H9 (cell line): ENCODE data around the gene TMEM235. TPM values are rescaled to one million over a fixed set of nuclear protein-coding genes. Genes with fewer than 3 reads are reported as not detected.

Experiments used
- DNase-seq: peaks from one replicate; pipeline ENCODE4 v3.0.0-alpha.2; 2017
- H2AFZ ChIP-seq: one replicate; pipeline ENCODE4 v1.6.1; 2013; ENCODE audit warnings: mild to moderate bottlenecking, low read length, control low read depth, moderate library complexity
- H2AK5ac ChIP-seq: 2 replicates; pipeline ENCODE4 v1.6.1; 2013; ENCODE audit warnings: low read length, control low read depth, mixed read lengths; ENCODE audit not compliant: insufficient read length
- H2BK120ac ChIP-seq: one replicate; pipeline ENCODE4 v1.6.1; 2013; ENCODE audit warnings: low read depth, mild to moderate bottlenecking, low read length, control low read depth, inconsistent platforms; ENCODE audit not compliant: poor library complexity, severe bottlenecking
- H2BK12ac ChIP-seq: 2 replicates; pipeline ENCODE4 v1.6.1; 2013; ENCODE audit warnings: low read length, control low read depth, mixed read lengths, low read depth; ENCODE audit not compliant: insufficient read length
- H2BK15ac ChIP-seq: 2 replicates; pipeline ENCODE4 v1.6.1; 2013; ENCODE audit warnings: low read depth, low read length, control low read depth
- H2BK20ac ChIP-seq: one replicate; pipeline ENCODE4 v1.6.1; 2013; ENCODE audit warnings: low read depth, mild to moderate bottlenecking, low read length, control low read depth, inconsistent platforms; ENCODE audit not compliant: poor library complexity, severe bottlenecking
- H2BK5ac ChIP-seq: 2 replicates; pipeline ENCODE4 v1.6.1; 2013; ENCODE audit warnings: low read length, control low read depth, mixed read lengths; ENCODE audit not compliant: insufficient read length
- H3K14ac ChIP-seq: 2 replicates; pipeline ENCODE4 v1.6.1; 2013; ENCODE audit warnings: low read length, control low read depth; ENCODE audit not compliant: insufficient read depth
- H3K18ac ChIP-seq: 2 replicates; pipeline ENCODE4 v1.6.1; 2013; ENCODE audit warnings: low read depth, mild to moderate bottlenecking, mixed read lengths, low read length, control low read depth; ENCODE audit not compliant: insufficient read length
- H3K23ac ChIP-seq: 2 replicates; pipeline ENCODE4 v1.6.1; 2013; ENCODE audit warnings: low read length, control low read depth, mixed read lengths, low read depth; ENCODE audit not compliant: insufficient read length
- H3K23me2 ChIP-seq: 2 replicates; pipeline ENCODE4 v1.6.1; 2013; ENCODE audit warnings: low read depth, mild to moderate bottlenecking, mixed read lengths, low read length, control low read depth; ENCODE audit not compliant: insufficient read length, poor library complexity, severe bottlenecking
- H3K27ac ChIP-seq: 2 replicates; pipeline ENCODE4 v1.5.1; 2013; ENCODE audit warnings: low read length, control low read depth, mixed read lengths, low read depth; ENCODE audit not compliant: insufficient read length
- H3K27me3 ChIP-seq: 2 replicates; pipeline ENCODE4 v1.6.1; 2013; ENCODE audit warnings: low read length, control low read depth, inconsistent platforms; ENCODE audit not compliant: insufficient read depth
- H3K4ac ChIP-seq: 2 replicates; pipeline ENCODE4 v1.6.1; 2013; ENCODE audit warnings: low read depth, mild to moderate bottlenecking, control low read depth, inconsistent platforms, low read length, moderate library complexity
- H3K4me1 ChIP-seq: 2 replicates; pipeline ENCODE4 v1.6.1; 2013; ENCODE audit warnings: low read length, control low read depth, inconsistent platforms; ENCODE audit not compliant: insufficient read depth
- H3K4me2 ChIP-seq: 2 replicates; pipeline ENCODE4 v1.6.1; 2013; ENCODE audit warnings: low read length, control low read depth, mixed read lengths; ENCODE audit not compliant: insufficient read length, insufficient read depth
- H3K56ac ChIP-seq: 2 replicates; pipeline ENCODE4 v1.6.1; 2013; ENCODE audit warnings: low read depth, mild to moderate bottlenecking, mixed read lengths, low read length, control low read depth; ENCODE audit not compliant: insufficient read length
- H3K79me1 ChIP-seq: 2 replicates; pipeline ENCODE4 v1.6.1; 2013; ENCODE audit warnings: low read depth, mild to moderate bottlenecking, moderate library complexity, low read length, control low read depth, inconsistent platforms; ENCODE audit not compliant: insufficient read depth, poor library complexity, severe bottlenecking
- H3K79me2 ChIP-seq: 2 replicates; pipeline ENCODE4 v1.6.1; 2013; ENCODE audit warnings: low read length, control low read depth, inconsistent platforms; ENCODE audit not compliant: insufficient read depth
- H3K9ac ChIP-seq: 2 replicates; pipeline ENCODE4 v1.6.1; 2013; ENCODE audit warnings: low read length, control low read depth, mixed read lengths; ENCODE audit not compliant: insufficient read length; ENCODE audit errors: extremely low read depth
- H3K9me3 ChIP-seq: one replicate; pipeline ENCODE4 v1.6.1; 2013; ENCODE audit warnings: low read depth, low read length, inconsistent platforms; ENCODE audit not compliant: control insufficient read depth
- H3T11ph ChIP-seq: one replicate; pipeline ENCODE4 v1.6.1; 2013; ENCODE audit warnings: mild to moderate bottlenecking, low read length, control low read depth, inconsistent platforms
- H4K20me1 ChIP-seq: one replicate; pipeline ENCODE4 v1.6.1; 2013; ENCODE audit not compliant: control insufficient read depth, insufficient read length, insufficient read depth
- H4K5ac ChIP-seq: 2 replicates; pipeline ENCODE4 v1.6.1; 2013; ENCODE audit warnings: low read depth, mild to moderate bottlenecking, mixed read lengths, low read length, control low read depth; ENCODE audit not compliant: insufficient read length
- H4K8ac ChIP-seq: replicated peaks from 2 replicates; pipeline ENCODE4 v1.6.1; 2013; ENCODE audit warnings: low read length, control low read depth, mixed read lengths, low read depth; ENCODE audit not compliant: insufficient read length
- H4K91ac ChIP-seq: 2 replicates; pipeline ENCODE4 v1.6.1; 2013; ENCODE audit warnings: low read depth, mild to moderate bottlenecking, moderate library complexity, mixed read lengths, low read length, control low read depth; ENCODE audit not compliant: insufficient read length
- H3K27ac Mint-ChIP-seq, 3 experiments: 2 replicates in 2 of 3; 3 replicates in 1 of 3; pipeline ENCODE4 v1.8.0; 2020 to 2021; ENCODE audit warnings: mixed read lengths in 3 of 3, mild to moderate bottlenecking in 1 of 3, moderate library complexity in 1 of 3
- H3K27me3 Mint-ChIP-seq: 2 replicates; pipeline ENCODE4 v1.8.0; 2021; ENCODE audit warnings: low read depth, mild to moderate bottlenecking, moderate library complexity, mixed read lengths
- H3K36me3 Mint-ChIP-seq, 3 experiments: 2 replicates in 2 of 3; 3 replicates in 1 of 3; pipeline ENCODE4 v1.8.0; 2020 to 2021; ENCODE audit warnings: low read depth in 3 of 3, mixed read lengths in 3 of 3; ENCODE audit not compliant: insufficient read depth in 1 of 3
- H3K4me1 Mint-ChIP-seq, 2 experiments: 2 replicates each; pipeline ENCODE4 v1.8.0; 2020; ENCODE audit warnings: mixed read lengths in 2 of 2
- H3K4me3 Mint-ChIP-seq, 2 experiments: 2 replicates in 1 of 2; 3 replicates in 1 of 2; pipeline ENCODE4 v1.8.0; 2020 to 2021; ENCODE audit warnings: mild to moderate bottlenecking in 2 of 2, mixed read lengths in 2 of 2, moderate library complexity in 1 of 2
- H3K9me3 Mint-ChIP-seq, 2 experiments: 2 replicates in 1 of 2; 3 replicates in 1 of 2; pipeline ENCODE4 v1.8.0; 2020; ENCODE audit warnings: mild to moderate bottlenecking in 2 of 2, mixed read lengths in 2 of 2, moderate library complexity in 1 of 2
- WGBS: extraction: QIAGEN DNeasy Blood & Tissue Kit; methylation state at CpG from one replicate; pipeline ENCODE4 v1.1.7; 2013; ENCODE audit warnings: missing lambda C conversion rate, low lambda C conversion rate, mixed read lengths; ENCODE audit not compliant: insufficient read length; ENCODE audit errors: extremely low coverage; 5-methylcytosine and 5-hydroxymethylcytosine counted together
- total RNA-seq: library from RNA; stranded (reverse); gene quantifications from 2 replicates; pipeline ENCODE4 v1.2.1, GENCODE V29; 2021
- TF ChIP-seq, protein P1 (sequence below): fragments of 200-600 bp; sonication (generic); conservative IDR thresholded peaks from 3 replicates; pipeline ENCODE4 v1.8.0; 2021; ENCODE audit warnings: antibody characterized with exemption, mild to moderate bottlenecking

The TMEM235 gene
- total RNA-seq, 1 experiment from 2014 or later = 0.28 TPM

DNA sequence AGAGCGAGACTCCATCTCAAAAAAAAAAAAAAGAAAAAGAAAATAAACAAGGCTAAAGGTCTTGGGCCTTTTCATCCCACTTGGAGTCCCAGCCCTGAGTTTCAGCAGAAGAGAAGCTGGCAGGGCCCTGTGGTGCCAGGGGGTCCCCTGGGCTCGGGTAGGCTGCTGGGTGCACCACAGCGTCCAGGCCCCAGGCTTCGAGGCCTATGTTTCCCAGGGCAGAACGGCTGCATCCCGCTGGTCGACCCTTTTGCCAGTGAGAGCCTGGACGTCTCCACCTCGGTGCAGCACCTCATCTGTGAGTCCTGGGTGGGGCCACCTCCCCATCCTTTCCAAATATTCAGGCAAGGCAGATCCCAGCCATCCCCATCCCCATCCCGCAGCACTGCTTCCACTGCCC, 2.2 kb downstream of the TMEM235 start:
- Histone ChIP-seq H3K14ac (no peak overlapping the region), H3K4me1 (no peaks in the 10 kb centered on the region), H4K8ac (no peak overlapping the region), H3K27me3 (peaks cover 6% of the 10 kb centered on the region; the same call in 1 of the 2 replicates), H3K23ac (no peak overlapping the region), H2BK12ac (no peak overlapping the region), H3K9ac (no peak overlapping the region), H2BK20ac (no peak overlapping the region), H4K91ac (no peak overlapping the region), H4K20me1 (no peaks in the 10 kb centered on the region), H4K5ac (no peak overlapping the region), H2BK5ac (no peak overlapping the region), H3K18ac (no peak overlapping the region), H2BK120ac (no peak overlapping the region), H3T11ph (no peak overlapping the region), H2AFZ (no peak overlapping the region), H3K9me3 (no peaks in the 10 kb centered on the region), H3K4ac (no peak overlapping the region), H2AK5ac (no peak overlapping the region), H3K79me1 (no peaks in the 10 kb centered on the region), H3K23me2 (no peaks in the 10 kb centered on the region), H2BK15ac (no peak overlapping the region), H3K56ac (no peak overlapping the region), H3K79me2 (no peaks in the 10 kb centered on the region), H3K4me2 (no peak overlapping the region), H3K27ac (no peak overlapping the region)
- WGBS = no CpG with 5 or more reads among the region's 10 CpGs
- Mint-ChIP-seq H3K36me3 (no peaks in the 10 kb centered on the region), H3K4me3 (no peak overlapping the region), H3K27ac (peak overlapping the region in 1 of 3 experiments; percentile 51; a peak in 1 of 7 replicates), H3K4me1 (peaks cover 0 to 14% of the 10 kb centered on the region in 2 experiments; a peak in 2 of 4 replicates), H3K9me3 (no peaks in the 10 kb centered on the region), H3K27me3 (peaks cover 51% of the 10 kb centered on the region)
- TF ChIP-seq, protein P1, sequence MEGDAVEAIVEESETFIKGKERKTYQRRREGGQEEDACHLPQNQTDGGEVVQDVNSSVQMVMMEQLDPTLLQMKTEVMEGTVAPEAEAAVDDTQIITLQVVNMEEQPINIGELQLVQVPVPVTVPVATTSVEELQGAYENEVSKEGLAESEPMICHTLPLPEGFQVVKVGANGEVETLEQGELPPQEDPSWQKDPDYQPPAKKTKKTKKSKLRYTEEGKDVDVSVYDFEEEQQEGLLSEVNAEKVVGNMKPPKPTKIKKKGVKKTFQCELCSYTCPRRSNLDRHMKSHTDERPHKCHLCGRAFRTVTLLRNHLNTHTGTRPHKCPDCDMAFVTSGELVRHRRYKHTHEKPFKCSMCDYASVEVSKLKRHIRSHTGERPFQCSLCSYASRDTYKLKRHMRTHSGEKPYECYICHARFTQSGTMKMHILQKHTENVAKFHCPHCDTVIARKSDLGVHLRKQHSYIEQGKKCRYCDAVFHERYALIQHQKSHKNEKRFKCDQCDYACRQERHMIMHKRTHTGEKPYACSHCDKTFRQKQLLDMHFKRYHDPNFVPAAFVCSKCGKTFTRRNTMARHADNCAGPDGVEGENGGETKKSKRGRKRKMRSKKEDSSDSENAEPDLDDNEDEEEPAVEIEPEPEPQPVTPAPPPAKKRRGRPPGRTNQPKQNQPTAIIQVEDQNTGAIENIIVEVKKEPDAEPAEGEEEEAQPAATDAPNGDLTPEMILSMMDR = no peak
- peak; percentile 31 for DNase-seq
